ENCODE measurements around the gene SMAD1.

The SMAD1 gene

GRCh38 chr4:145490361-145490760, 8.7 kb downstream of the SMAD1 start:
- H3K27ac Mint-ChIP-seq: peak overlapping the region in 1 of 3 experiments; percentile 26
- peaks cover 40% of the 10 kb centered on the region for H3K4me1 Mint-ChIP-seq
- H3K4me3 Mint-ChIP-seq: no peak overlapping the region
- H3K9me3 Mint-ChIP-seq: no peaks in the 10 kb centered on the region
- H3K27me3 Mint-ChIP-seq (ENCODE audit: low read depth): no peaks in the 10 kb centered on the region
- no peak for TF ChIP-seq CTCF (IDR thresholded peaks at IDR 0.05; ENCODE audit: unreplicated experiment in 3 of 3)
- H3K36me3 Mint-ChIP-seq (ENCODE audit: low read depth): no peaks in the 10 kb centered on the region

- H3K9me3 Mint-ChIP-seq: no peaks in the 10 kb centered on the region
- no peak for TF ChIP-seq CTCF (IDR thresholded peaks at IDR 0.05; ENCODE audit: unreplicated experiment in 3 of 3)
- no peaks in the 10 kb centered on the region for H3K27me3 Mint-ChIP-seq (ENCODE audit: low read depth)
- peak overlapping the region; percentile 25 to 27 (median 26) for H3K27ac Mint-ChIP-seq
- no peak overlapping the region for H3K4me3 Mint-ChIP-seq
- H3K4me1 Mint-ChIP-seq: peaks cover 38% of the 10 kb centered on the region
- no peaks in the 10 kb centered on the region for H3K36me3 Mint-ChIP-seq (ENCODE audit: low read depth)
Observed at GRCh38 chr4:145490796-145491195, 9.1 kb downstream of the SMAD1 start.

- H3K4me3 Mint-ChIP-seq: no peak overlapping the region
- no peak overlapping the region for H3K27ac Mint-ChIP-seq
- no peaks in the 10 kb centered on the region for H3K36me3 Mint-ChIP-seq (ENCODE audit: low read depth)
- H3K27me3 Mint-ChIP-seq (ENCODE audit: low read depth): no peaks in the 10 kb centered on the region
- no peaks in the 10 kb centered on the region for H3K9me3 Mint-ChIP-seq
- H3K4me1 Mint-ChIP-seq: peaks cover 24% of the 10 kb centered on the region
- TF ChIP-seq CTCF (IDR thresholded peaks at IDR 0.05; ENCODE audit: unreplicated experiment in 3 of 3): no peak
Observed at GRCh38 chr4:145492376-145492775, 10.7 kb downstream of the SMAD1 start.

- no peaks in the 10 kb centered on the region for H3K36me3 Mint-ChIP-seq (ENCODE audit: low read depth)
- H3K4me3 Mint-ChIP-seq: no peak overlapping the region
- H3K9me3 Mint-ChIP-seq: no peaks in the 10 kb centered on the region
- H3K27ac Mint-ChIP-seq: peak overlapping the region; percentile 2 to 25 (median 24)
- TF ChIP-seq CTCF (IDR thresholded peaks at IDR 0.05; ENCODE audit: unreplicated experiment in 3 of 3): no peak
- H3K27me3 Mint-ChIP-seq (ENCODE audit: low read depth): no peaks in the 10 kb centered on the region
- H3K4me1 Mint-ChIP-seq: peaks cover 24% of the 10 kb centered on the region
Observed at GRCh38 chr4:145493166-145493565, 11.5 kb downstream of the SMAD1 start.

- TF ChIP-seq CTCF (IDR thresholded peaks at IDR 0.05; ENCODE audit: unreplicated experiment in 3 of 3): no peak
Observed at GRCh38 chr4:145494666-145495270, 13.1 kb downstream of the SMAD1 start.

GRCh38 chr4:145496292-145496691, 14.6 kb downstream of the SMAD1 start:
- Mint-ChIP-seq H3K27me3 (ENCODE audit: low read depth) (no peaks in the 10 kb centered on the region), H3K4me3 (no peak overlapping the region), H3K27ac (no peak overlapping the region), H3K36me3 (ENCODE audit: low read depth) (peaks cover 7% of the 10 kb centered on the region), H3K4me1 (peaks cover 35% of the 10 kb centered on the region), H3K9me3 (no peaks in the 10 kb centered on the region)
- TF ChIP-seq CTCF (IDR thresholded peaks at IDR 0.05; ENCODE audit: unreplicated experiment in 3 of 3): no peak

More at GRCh38 chr4:145494666-145495270, 13.1 kb downstream of the SMAD1 start:
- Mint-ChIP-seq H3K36me3 (ENCODE audit: low read depth) (peaks cover under 1% of the 10 kb centered on the region), H3K4me3 (no peak overlapping the region), H3K27me3 (ENCODE audit: low read depth) (no peaks in the 10 kb centered on the region), H3K9me3 (no peaks in the 10 kb centered on the region), H3K27ac (peak overlapping the region in 2 of 3 experiments; percentile 15 to 47), H3K4me1 (peaks cover 24% of the 10 kb centered on the region)
